Pancreas (tissue), 10 donors: ENCODE measurements around the gene FOXF2. TPM values are rescaled to one million over a fixed set of nuclear protein-coding genes. Genes with fewer than 3 reads are reported as not detected.

ENCODE experiments used
- ATAC-seq, 4 donors: fragments of 200-7000 bp; cut with Tn5 transposase; one replicate each; pipeline versions ENCODE4 v1.8.0 to v1.9.1; 2020; ENCODE audit warnings: mild to moderate bottlenecking in 4 of 4, moderate library complexity in 4 of 4
- DNase-seq, 6 donors: peaks; one replicate each; pipeline ENCODE4 v3.0.0-alpha.2; 2020
- FAIRE-seq: peaks from 2 replicates; lab custom pipeline; 2012; peaks lifted over from hg19 to GRCh38; lab: Jason Lieb, UNC
- H3K27ac ChIP-seq, 4 donors: fragments of 200-600 bp; sonication (generic); 1 replicate in 3 of 4; 2 replicates in 1 of 4; pipeline versions ENCODE4 v1.5.0 to v1.8.0; 2020
- H3K27me3 ChIP-seq, 4 donors: fragments of 200-600 bp; one replicate each; pipeline ENCODE4 v1.8.0; 2021
- H3K36me3 ChIP-seq, 3 donors: fragments of 200-600 bp; sonication (generic) in 1 of 3; one replicate each; pipeline versions ENCODE4 v1.5.0 to v1.8.0; 2020 to 2021
- H3K4me1 ChIP-seq, 3 donors: fragments of 200-600 bp; one replicate each; pipeline ENCODE4 v1.8.0; 2021
- H3K4me3 ChIP-seq, 4 donors: fragments of 200-600 bp; sonication (generic) in 2 of 4; one replicate each; pipeline versions ENCODE4 v1.5.0 to v1.8.0; 2020 to 2021
- H3K9me3 ChIP-seq, 4 donors: fragments of 200-600 bp; one replicate each; pipeline ENCODE4 v1.8.0; 2021
- CTCF ChIP-seq, 4 donors: fragments of 200-600 bp; sonication (generic) in 3 of 4; IDR thresholded peaks; one replicate each; pipeline versions ENCODE4 v1.5.0 to v1.8.0; 2021; ENCODE audit warnings: antibody characterized with exemption in 4 of 4
- WGBS, 2 donors: extraction: QIAGEN DNeasy Blood & Tissue Kit; methylation state at CpG; one replicate each; pipeline ENCODE4 v1.1.7; 2013; 5-methylcytosine and 5-hydroxymethylcytosine counted together
- intact Hi-C, 3 donors: fragments of 100-400 bp; cut with DNase I; formaldehyde crosslinking; loops; one replicate each; pipeline versions ENCODE4 v1.11.1 to v1.14.2; 2022
- polyA plus RNA-seq, 2 donors: library from polyadenylated mRNA; stranded (reverse); fragments of 200-250 nt; gene quantifications; one replicate each; pipeline ENCODE4 v1.2.3, GENCODE V29; 2013
- total RNA-seq, 6 donors: library from RNA; stranded (reverse); fragmentation: NEBNext Ultra II Directional in 4 of 6; extraction: Animal tissue kit (Norgen Biotek cat#: 25700) in 4 of 6; gene quantifications; one replicate each; pipeline versions ENCODE4 v1.2.1 to v1.2.4, GENCODE V29; 2021 to 2023
- donor health status: healthy with polysubstance abuse.
- donor health status: DM: no; HTN: no; CAD: no; lungs with moderate emphysema.
- donor health status: DM: no; HTN: no; CAD: no.
- donor health status: control.
- donor health status: control.
- donor health status: Bipolar disorder and iron deficiency.
- donor health status: DM: yes; HTN: yes; CAD: no.
- donor health status: DM: no; HTN: no; CAD: no.
- donor health status: DM: no; HTN: no; CAD: no.
- donor health status: DM: yes; HTN: yes; CAD: no.

The FOXF2 gene
- total and polyA plus RNA-seq, 8 donors = 0.12 to 0.90 (median 0.35) TPM

GRCh38 chr6:1363298-1363697, 26.1 kb upstream of the FOXF2 start:
- no peak for DNase-seq
- no peak for TF ChIP-seq CTCF (IDR thresholded peaks at IDR 0.05)
- Histone ChIP-seq H3K27ac (no peak overlapping the region), H3K9me3 (no peaks in the 10 kb centered on the region), H3K4me3 (no peak overlapping the region), H3K36me3 (no peaks in the 10 kb centered on the region), H3K27me3 (peaks cover 0 to 3% (median 0%) of the 10 kb centered on the region in 4 donors), H3K4me1 (no peaks in the 10 kb centered on the region)
- FAIRE-seq = no peak
- ATAC-seq = peak in 1 of 4 donors; percentile 29
- 70 to 90% methylated on average over 4 of the region's 4 CpGs for WGBS, 2 donors
- intact Hi-C loops = no loop called here

- H3K27me3 ChIP-seq = peaks cover 0 to 3% (median 0%) of the 10 kb centered on the region in 4 donors
- intact Hi-C loops = no loop called here
- DNase-seq (no peak), FAIRE-seq (no peak), ATAC-seq (peak in 3 of 4 donors; percentile 59 to 70 (median 65))
- WGBS, 2 donors = 41 to 50% methylated on average over 16 of the region's 16 CpGs
- no peaks in the 10 kb centered on the region for H3K9me3 ChIP-seq
- TF ChIP-seq CTCF (IDR thresholded peaks at IDR 0.05) = no peak
- no peaks in the 10 kb centered on the region for H3K36me3 ChIP-seq
- H3K27ac ChIP-seq = no peak overlapping the region
- no peak overlapping the region for H3K4me3 ChIP-seq
- H3K4me1 ChIP-seq = no peaks in the 10 kb centered on the region
Measured at GRCh38 chr6:1363729-1364572, 25.4 kb upstream of the FOXF2 start.

GRCh38 chr6:1364791-1365190, 24.6 kb upstream of the FOXF2 start:
- H3K27ac ChIP-seq = no peak overlapping the region
- WGBS, 2 donors = 57 to 74% methylated on average over 2 of the region's 2 CpGs
- no peak for DNase-seq
- H3K4me3 ChIP-seq = no peak overlapping the region
- H3K9me3 ChIP-seq = no peaks in the 10 kb centered on the region
- no peaks in the 10 kb centered on the region for H3K4me1 ChIP-seq
- intact Hi-C loops = no loop called here
- peaks cover 0 to 3% (median 0%) of the 10 kb centered on the region in 4 donors for H3K27me3 ChIP-seq
- no peak for FAIRE-seq
- TF ChIP-seq CTCF (IDR thresholded peaks at IDR 0.05) = no peak
- no peaks in the 10 kb centered on the region for H3K36me3 ChIP-seq
- ATAC-seq = no peak

GRCh38 chr6:1365686-1366085, 23.7 kb upstream of the FOXF2 start:
- H3K9me3 ChIP-seq = no peaks in the 10 kb centered on the region

More at GRCh38 chr6:1365686-1366085, 23.7 kb upstream of the FOXF2 start:
- Histone ChIP-seq H3K27ac (no peak overlapping the region), H3K27me3 (peaks cover 0 to under 1% (median 0%) of the 10 kb centered on the region in 4 donors), H3K4me1 (no peaks in the 10 kb centered on the region), H3K4me3 (no peak overlapping the region), H3K36me3 (no peaks in the 10 kb centered on the region)
- no peak for FAIRE-seq
- no peak for ATAC-seq
- 85 to 88% methylated on average over 6 of the region's 6 CpGs for whole genome bisulfite sequencing, 2 donors
- intact Hi-C loops = no loop called here
- no peak for TF ChIP-seq CTCF (IDR thresholded peaks at IDR 0.05)
- DNase-seq = no peak
